ENCODE results near the gene PCDHGC5.

The PCDHGC5 gene

GRCh38 chr5:141488591-141489561, at the start of gene PCDHGC5:
Gene PCDHGC5, plus strand, starts transcription at chr5:141489081. Its CDS starts 160 bp downstream, at chr5:141489241.
- no peak for DNase-seq (ENCODE audit: extremely low read depth in 1 of 2, low read depth in 1 of 2)

GRCh38 chr5:141439411-141440141, 49.3 kb upstream of the PCDHGC5 start:
- no peak for DNase-seq (ENCODE audit: extremely low read depth in 1 of 2, low read depth in 1 of 2)

GRCh38 chr5:141440341-141440740, 48.5 kb upstream of the PCDHGC5 start:
- no peak for DNase-seq (ENCODE audit: extremely low read depth in 1 of 2, low read depth in 1 of 2)

DNA sequence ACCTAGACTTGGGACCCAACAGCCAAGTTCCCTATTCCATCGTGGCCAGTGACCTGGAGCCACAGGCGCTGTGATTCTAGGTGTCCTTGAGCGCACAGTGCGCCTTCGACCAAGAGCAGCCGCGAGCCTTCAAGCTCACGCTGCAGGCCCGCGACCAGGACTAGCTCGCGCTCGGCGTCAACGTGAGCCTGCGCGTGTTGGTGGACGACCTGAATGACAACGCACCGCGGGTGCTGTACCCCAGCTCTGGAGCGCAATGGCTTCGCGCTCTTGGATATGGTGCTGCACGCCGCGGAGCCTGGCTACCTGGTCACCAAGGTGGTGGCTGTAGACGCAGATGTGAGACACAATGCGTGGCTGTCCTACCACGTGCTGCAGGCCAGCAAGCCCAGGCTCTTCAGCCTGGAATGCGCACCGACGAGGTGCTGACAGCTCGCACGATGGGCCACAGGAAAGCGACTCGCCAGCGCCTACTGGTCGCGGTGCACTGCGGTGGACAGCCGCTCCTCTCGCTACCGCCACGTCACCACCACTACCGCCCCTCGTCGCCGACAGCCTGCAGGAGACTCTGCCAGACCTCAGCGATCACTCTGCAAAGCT, 47.2 kb upstream of the PCDHGC5 start:
- DNase-seq (ENCODE audit: extremely low read depth in 1 of 2, low read depth in 1 of 2): no peak

- DNase-seq (ENCODE audit: extremely low read depth in 1 of 2, low read depth in 1 of 2): no peak
Observed at GRCh38 chr5:141465351-141465750, 23.5 kb upstream of the PCDHGC5 start.

DNA sequence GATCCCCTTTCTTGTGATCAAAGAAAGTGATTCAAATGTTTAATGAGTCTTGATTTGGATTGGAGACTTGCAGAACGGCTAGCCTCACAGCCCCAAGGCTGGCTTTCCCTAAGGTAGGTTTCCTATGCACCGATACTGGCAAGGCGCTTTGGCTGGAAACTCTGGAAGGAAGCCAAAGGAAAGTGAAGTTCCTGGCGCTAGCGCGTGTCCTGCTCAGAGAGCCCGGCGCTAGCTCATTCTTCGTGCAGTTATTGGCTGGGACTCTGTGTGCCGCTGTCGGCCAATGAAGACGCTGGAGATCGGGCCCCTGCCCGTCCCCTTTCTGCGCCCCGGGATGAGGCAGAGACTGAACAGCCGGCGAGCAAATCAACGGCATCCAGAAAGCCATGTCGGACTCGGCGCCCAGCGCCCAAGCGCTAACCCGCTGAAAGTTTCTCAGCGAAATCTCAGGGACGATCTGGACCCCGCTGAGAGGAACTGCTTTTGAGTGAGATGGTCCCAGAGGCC, 13.2 kb upstream of the PCDHGC5 start, which contains the start of gene PCDHGC3:
Gene PCDHGC3 (plus strand): TSS at position 342 of the 507 bp plus-strand sequence. CDS start 151 bp downstream, at position 493.
- DNase-seq (ENCODE audit: extremely low read depth in 1 of 2, low read depth in 1 of 2): no peak

- DNase-seq (ENCODE audit: extremely low read depth in 1 of 2, low read depth in 1 of 2): no peak
Observed at GRCh38 chr5:141476132-141476911, 12.6 kb upstream of the PCDHGC5 start.

GRCh38 chr5:141477044-141477575, 11.8 kb upstream of the PCDHGC5 start:
- no peak for DNase-seq (ENCODE audit: extremely low read depth in 1 of 2, low read depth in 1 of 2)

DNA sequence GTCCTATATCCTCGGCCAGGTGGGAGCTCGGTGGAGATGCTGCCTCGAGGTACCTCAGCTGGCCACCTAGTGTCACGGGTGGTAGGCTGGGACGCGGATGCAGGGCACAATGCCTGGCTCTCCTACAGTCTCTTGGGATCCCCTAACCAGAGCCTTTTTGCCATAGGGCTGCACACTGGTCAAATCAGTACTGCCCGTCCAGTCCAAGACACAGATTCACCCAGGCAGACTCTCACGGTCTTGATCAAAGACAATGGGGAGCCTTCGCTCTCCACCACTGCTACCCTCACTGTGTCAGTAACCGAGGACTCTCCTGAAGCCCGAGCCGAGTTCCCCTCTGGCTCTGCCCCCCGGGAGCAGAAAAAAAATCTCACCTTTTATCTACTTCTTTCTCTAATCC, 11.1 kb upstream of the PCDHGC5 start:
- no peak for DNase-seq (ENCODE audit: extremely low read depth in 1 of 2, low read depth in 1 of 2)

GRCh38 chr5:141478321-141478945, 10.4 kb upstream of the PCDHGC5 start:
- no peak for DNase-seq (ENCODE audit: extremely low read depth in 1 of 2, low read depth in 1 of 2)

DNA sequence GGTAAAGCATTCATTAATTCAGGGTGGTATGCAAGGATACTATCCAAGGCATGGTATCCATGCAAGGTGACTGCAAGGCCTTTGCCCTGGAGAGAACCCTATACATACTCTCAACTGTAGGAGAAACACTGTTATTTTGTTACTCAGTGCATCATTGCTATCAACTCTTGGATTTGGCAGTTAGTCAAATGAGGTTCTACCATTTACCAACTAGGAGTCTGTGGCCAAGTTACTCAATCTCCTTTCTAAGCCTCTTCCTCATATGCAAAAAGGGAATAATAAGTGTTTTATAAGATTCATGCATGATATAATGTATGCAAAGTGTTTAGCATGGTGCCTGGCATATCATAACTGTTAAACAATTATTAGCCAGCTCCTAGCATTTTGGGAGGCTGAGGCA, 9.1 kb upstream of the PCDHGC5 start:
- no peak for DNase-seq (ENCODE audit: extremely low read depth in 1 of 2, low read depth in 1 of 2)

DNA sequence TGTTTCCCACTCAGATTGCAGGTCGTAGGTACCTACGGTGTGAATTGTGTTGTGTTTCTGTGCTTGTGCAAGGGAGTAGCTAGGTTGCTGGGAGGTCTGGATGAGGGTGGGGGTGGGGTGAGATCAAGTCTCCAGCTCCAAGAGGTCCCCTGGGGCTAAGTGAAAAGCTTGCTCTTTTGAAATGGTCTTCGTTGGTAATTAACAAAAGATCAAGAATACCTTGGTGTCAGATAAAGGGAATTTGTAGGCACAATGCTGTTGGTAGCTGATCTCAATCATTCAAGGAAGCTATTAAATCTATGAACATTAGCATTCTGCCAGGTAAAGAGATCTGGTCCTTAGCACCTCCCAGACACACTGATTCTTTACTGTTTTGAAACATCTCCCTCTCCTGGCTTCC, 5.0 kb upstream of the PCDHGC5 start:
- DNase-seq (ENCODE audit: extremely low read depth in 1 of 2, low read depth in 1 of 2): no peak

DNA sequence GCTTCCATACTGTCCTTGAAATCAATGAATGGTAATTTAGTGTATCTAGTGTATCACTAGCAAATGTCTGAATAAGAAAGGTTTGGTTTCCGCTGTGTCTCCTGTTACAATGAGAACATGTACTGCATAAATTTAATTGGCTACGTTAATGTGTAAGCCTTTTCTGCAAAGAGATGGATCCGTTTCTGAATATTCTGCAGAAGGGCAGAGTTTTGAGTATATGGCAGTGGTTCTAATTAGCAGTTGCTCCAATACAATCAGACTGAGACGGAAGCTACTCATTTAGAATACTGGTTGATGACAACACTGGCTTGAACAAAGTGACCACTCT, 4.6 kb upstream of the PCDHGC5 start:
- no peak for DNase-seq (ENCODE audit: extremely low read depth in 1 of 2, low read depth in 1 of 2)

- DNase-seq (ENCODE audit: extremely low read depth in 1 of 2, low read depth in 1 of 2): no peak
Observed at GRCh38 chr5:141484641-141485311, 4.1 kb upstream of the PCDHGC5 start, which contains the start of gene PCDHGC4. Gene PCDHGC4, plus strand, starts transcription at chr5:141485030. Its CDS starts 144 bp downstream, at chr5:141485174.

- no peak for DNase-seq (ENCODE audit: extremely low read depth in 1 of 2, low read depth in 1 of 2)
Observed at GRCh38 chr5:141485321-141486055, 3.4 kb upstream of the PCDHGC5 start.

DNA sequence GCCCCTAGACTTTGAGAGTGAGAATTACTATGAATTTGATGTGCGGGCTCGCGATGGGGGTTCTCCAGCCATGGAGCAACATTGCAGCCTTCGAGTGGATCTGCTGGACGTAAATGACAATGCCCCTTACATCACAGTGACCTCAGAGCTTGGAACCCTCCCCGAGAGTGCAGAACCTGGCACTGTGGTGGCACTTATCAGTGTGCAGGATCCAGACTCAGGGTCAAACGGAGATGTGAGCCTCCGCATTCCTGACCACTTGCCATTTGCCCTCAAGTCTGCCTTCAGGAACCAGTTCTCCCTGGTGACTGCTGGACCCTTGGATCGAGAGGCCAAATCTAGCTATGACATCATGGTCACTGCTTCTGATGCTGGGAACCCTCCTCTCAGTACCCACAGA, 2.8 kb upstream of the PCDHGC5 start:
- no peak for DNase-seq (ENCODE audit: extremely low read depth in 1 of 2, low read depth in 1 of 2)

DNA sequence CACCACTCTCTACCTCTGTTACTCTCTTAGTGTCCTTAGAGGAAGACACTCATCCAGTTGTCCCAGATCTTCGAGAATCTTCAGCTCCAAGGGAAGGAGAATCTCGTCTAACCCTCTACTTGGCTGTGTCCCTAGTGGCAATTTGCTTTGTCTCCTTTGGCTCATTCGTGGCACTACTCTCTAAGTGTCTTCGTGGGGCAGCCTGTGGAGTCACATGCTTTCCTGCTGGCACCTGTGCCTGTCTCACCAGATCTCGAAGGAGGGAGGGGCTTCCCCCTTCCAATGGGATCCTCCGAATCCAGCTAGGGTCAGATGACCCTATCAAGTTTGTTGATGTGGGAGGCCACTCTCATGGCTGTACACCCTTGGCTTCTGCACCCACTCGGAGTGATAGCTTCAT, 1.8 kb upstream of the PCDHGC5 start:
- no peak for DNase-seq (ENCODE audit: extremely low read depth in 1 of 2, low read depth in 1 of 2)

- no peak for DNase-seq (ENCODE audit: extremely low read depth in 1 of 2, low read depth in 1 of 2)
Observed at GRCh38 chr5:141489841-141490240, 960 bp downstream of the PCDHGC5 start.

All from activated CD8-positive, alpha-beta memory T cell treated with anti-CD3 and anti-CD28 coated beads for 1 hour (primary cell).